Measurements from ENCODE around the gene EFCAB8.

DNA sequence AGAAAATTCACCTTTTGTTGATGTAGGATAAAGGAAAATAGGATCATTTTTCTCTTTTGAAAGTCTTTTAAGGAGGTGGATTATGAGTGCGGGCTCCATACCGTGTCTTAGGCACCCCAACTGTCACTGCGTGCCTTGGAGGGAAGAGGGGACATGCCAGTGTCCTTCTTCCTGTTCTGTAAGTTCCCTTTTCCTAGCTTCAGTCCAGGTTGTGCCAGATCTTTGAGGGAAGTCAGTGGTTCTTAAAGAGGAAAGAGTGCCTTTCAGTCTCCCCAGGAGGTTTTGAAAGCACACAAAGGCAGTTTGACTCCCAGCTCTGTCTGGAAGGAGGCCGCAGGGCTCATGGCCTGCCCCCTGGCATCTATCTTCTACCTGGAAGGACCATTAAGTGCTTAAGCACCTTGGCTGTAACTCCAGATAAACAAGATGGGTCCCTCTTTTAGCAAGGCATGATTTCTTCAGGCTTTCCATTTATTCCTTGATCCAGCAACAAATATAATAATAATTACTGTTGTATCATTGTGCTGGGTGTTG, 13.0 kb downstream of the EFCAB8 start:
- TF ChIP-seq, protein P1, sequence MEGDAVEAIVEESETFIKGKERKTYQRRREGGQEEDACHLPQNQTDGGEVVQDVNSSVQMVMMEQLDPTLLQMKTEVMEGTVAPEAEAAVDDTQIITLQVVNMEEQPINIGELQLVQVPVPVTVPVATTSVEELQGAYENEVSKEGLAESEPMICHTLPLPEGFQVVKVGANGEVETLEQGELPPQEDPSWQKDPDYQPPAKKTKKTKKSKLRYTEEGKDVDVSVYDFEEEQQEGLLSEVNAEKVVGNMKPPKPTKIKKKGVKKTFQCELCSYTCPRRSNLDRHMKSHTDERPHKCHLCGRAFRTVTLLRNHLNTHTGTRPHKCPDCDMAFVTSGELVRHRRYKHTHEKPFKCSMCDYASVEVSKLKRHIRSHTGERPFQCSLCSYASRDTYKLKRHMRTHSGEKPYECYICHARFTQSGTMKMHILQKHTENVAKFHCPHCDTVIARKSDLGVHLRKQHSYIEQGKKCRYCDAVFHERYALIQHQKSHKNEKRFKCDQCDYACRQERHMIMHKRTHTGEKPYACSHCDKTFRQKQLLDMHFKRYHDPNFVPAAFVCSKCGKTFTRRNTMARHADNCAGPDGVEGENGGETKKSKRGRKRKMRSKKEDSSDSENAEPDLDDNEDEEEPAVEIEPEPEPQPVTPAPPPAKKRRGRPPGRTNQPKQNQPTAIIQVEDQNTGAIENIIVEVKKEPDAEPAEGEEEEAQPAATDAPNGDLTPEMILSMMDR (IDR thresholded peaks at IDR 0.05; ENCODE audit: low read depth, low read length, missing input control): no peak
- TF ChIP-seq RAD21 (IDR thresholded peaks at IDR 0.05) (no peak), RXRA (IDR thresholded peaks at IDR 0.05) (no peak), GABPA (IDR thresholded peaks at IDR 0.05 in 1 of 2, conservative IDR thresholded peaks at IDR 0.05 in 1 of 2) (no peak), TAF1 (conservative IDR thresholded peaks at IDR 0.05) (no peak)

Data from liver (tissue), 3 donors.